GOT3 (cell line): Measurements from ENCODE around the gene E4F1.
"Not testable (repeated sequence)": the region's sequence is repeated elsewhere in the genome, so short reads cannot be mapped to it uniquely, and the experiment has no call there.

ENCODE experiments used
- DNase-seq: peaks from one replicate; lab custom pipeline; 2025; ENCODE audit warnings: mixed read lengths; lab: John Stamatoyannopoulos, UW

Gene E4F1

GRCh38 chr16:2231016-2231931, 7.9 kb downstream of the E4F1 start:
- DNase-seq: no peak

DNA sequence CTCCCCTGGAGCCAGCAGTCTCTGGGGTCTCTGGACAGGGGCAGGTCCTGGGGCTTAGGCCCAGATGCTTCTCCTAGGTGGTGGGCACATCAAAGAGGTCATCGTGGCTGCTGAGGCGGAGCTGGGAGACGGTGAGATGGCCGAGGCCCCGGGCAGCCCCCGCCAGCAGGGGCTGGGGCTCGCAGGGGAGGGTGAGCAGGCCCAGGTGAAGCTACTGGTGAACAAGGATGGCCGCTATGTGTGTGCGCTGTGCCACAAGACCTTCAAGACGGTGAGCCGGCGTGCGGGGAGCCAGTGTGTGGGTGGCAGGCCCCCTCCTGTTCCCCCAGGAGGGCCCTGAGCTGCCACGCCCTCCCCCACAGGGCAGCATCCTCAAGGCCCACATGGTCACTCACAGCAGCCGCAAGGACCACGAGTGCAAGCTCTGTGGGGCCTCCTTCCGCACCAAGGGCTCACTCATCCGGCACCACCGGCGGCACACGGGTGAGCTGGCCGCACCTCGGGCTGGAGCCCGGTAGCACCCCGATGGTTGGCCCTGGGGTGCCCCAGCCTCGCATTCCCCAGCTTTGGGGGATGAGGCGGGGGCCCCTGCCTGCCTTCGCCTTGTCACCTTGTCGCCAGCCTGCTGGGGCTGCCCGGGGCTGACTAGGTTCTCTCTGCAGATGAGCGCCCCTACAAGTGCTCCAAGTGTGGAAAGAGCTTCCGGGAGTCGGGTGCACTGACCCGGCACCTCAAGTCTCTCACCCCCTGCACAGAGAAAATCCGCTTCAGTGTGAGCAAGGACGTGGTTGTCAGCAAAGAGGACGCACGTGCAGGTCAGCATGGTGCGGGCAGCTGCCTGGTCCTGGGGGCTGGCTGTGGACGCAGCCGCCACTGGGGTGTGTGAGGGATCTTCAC, 9.0 kb downstream of the E4F1 start:
- DNase-seq: no peak

DNA sequence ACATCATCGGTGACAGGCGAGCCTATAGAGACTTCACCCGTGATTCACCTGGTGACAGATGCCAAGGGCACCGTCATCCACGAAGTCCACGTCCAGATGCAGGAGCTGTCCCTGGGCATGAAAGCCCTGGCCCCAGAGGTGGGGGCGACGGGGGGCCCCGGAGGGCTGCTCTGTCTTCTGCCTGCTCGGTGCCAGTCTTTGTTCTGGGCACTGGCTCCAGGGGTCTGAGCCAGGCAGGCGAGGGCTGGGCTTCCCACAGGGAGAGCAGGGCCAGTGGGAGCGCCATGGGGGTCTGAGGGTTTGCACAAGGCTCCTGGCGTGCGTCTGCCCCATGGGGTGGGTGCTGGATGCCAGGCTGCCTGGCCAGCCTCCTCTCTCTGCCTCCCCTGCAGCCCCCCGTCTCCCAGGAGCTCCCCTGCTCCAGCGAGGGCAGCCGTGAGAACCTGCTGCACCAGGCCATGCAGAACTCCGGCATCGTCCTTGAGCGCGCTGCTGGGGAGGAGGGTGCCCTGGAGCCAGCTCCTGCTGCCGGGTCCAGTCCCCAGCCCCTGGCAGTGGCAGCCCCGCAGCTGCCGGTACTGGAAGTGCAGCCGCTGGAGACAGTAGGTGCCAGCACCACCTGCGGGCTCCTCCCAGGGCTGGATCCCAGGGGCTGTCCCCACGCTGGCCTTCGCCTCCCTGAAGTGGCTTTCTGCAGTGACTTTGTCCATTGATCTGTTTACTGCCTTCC, 9.8 kb downstream of the E4F1 start:
- DNase-seq: no peak

DNA sequence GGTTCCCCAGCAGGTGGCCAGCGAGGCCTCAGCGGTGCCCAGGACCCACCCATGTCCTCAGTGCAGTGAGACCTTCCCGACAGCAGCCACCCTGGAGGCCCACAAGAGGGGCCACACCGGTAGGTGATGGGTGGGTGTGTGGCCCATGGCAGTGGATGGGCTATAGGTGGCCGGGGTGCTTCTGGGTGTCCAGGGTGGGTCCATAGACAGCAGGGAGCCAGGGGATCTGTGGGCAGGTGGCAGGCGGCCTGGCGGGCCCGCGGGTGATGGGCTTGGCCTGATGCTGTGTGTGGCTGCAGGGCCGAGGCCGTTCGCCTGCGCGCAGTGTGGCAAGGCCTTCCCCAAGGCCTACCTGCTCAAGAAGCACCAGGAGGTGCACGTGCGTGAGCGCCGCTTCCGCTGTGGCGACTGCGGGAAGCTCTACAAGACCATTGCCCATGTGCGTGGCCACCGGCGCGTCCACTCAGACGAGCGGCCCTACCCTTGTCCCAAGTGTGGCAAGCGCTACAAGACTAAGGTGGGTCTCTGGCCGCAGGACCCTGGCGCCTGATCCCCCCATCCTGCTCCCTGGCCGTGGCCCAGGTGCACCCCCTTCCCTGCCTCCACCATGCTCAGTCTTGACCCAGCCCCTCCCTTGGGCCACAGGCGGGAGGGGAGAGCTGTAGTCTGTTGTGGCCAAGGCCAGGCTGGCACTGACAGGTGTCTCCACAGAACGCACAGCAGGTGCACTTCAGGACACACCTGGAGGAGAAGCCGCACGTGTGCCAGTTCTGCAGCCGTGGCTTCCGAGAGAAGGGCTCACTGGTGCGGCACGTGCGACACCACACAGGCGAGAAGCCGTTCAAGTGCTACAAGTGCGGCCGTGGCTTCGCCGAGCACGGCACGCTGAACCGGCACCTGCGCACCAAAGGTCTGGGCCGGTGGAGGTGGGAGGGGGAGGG, 10.8 kb downstream of the E4F1 start:
- DNase-seq: no peak

DNA sequence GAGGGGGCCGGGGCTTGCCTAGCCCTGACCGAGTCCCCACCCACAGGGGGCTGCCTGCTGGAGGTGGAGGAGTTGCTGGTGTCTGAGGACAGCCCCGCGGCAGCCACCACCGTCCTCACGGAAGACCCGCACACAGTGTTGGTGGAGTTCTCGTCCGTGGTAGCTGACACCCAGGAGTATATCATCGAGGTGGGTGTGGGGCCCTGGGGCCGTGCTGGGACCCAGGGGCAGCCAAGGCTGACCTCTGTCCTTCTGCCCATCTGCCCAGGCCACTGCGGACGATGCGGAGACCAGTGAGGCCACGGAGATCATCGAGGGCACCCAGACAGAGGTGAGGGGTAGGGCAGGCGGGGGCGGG, 11.4 kb downstream of the E4F1 start:
- DNase-seq: no peak

- DNase-seq: no peak
Measured at GRCh38 chr16:2235234-2235651, 11.9 kb downstream of the E4F1 start.

- DNase-seq: no peak
Measured at GRCh38 chr16:2235695-2236336, 12.4 kb downstream of the E4F1 start.

- DNase-seq: no peak
Measured at GRCh38 chr16:2236337-2237101, 13.1 kb downstream of the E4F1 start, which contains the start of gene DNASE1L2. Gene DNASE1L2 (plus strand): TSS chr16:2236444. CDS start chr16:2236817, 373 bp downstream.

- DNase-seq: no peak
Measured at GRCh38 chr16:2237102-2237482, 13.7 kb downstream of the E4F1 start.

GRCh38 chr16:2237493-2238149, 14.2 kb downstream of the E4F1 start:
- no peak for DNase-seq

GRCh38 chr16:2238150-2238837, 14.9 kb downstream of the E4F1 start:
- DNase-seq: no peak

DNA sequence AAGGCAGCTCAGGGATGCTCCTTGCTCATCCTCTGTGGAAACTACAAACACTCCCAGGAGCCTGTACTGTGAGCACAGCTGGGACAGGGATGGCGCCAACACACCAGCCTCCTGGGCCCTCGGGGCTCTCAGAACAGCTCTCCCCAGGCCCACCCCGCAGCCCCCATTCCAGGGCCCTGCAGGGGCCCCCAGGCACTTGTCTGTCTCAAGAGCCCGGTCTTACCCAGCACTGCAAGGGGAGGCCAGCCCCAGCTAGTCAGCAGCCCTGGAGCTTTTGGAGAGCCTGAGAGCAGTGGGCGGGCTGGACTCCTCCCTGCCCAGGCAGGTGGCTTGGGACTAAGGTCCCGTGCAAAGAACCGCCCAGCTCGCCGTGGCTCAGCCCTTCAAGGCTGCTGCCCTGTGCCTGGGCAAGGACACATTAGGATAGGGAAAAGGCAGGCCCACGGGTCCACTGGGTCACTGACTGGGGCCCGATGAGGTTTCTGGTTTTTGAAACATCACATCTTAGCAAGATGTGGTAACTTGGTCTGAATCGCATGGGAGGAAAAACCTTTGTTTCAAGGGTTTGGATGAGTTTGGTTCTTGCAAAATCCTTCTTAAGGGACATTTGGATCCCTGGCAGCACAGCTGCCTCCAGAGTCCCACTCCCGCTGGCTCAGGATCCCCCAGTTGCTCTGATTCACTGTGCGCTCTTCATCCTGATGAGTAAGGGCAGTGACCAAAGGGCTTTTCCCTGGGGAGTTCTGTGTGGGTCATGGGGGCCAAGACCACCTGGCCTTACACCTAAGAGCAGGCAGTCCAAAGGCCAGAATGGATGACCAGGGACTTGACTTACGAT, 15.7 kb downstream of the E4F1 start:
- no peak for DNase-seq

DNA sequence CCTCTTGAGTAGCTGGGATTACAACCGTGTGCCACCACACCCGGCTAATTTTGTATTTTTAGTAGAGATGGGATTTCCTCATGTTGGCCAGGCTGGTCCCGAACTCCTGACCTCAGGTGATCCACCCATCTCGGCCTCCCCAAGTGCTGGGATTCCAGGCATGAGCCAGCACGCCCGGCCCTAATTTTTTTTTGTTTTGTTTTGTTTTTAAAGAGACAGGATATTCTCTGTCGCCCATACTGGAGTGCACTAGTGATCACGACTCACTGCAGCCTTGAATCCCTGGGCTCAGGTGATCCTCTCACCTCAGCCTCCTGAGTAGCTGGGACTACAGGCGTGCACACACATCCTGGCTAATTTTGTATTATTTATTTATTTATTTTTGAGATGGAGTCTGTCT, 16.9 kb downstream of the E4F1 start:
- DNase-seq: not testable (repeated sequence)

DNA sequence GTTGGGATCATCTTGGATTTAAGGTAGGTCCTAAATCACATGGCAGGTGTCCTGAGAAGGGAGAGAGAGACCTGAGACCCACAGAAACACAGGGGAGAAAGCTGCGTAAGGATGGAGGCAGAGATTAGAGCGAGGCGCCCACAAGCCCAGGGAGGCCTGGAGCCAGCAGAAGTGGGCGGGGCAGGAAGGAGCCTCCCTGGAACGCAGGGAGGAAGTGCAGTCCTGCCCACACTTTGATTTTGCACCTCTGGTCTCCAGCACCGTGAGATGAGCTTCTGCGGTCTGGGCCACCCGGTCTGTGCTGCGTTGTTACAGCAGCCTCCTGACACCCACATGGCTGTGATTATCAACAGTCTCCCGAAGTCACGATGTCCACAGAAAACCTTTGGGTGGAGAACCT, 19.2 kb downstream of the E4F1 start:
- no peak for DNase-seq

- DNase-seq: no peak
Measured at GRCh38 chr16:2243031-2243528, 19.7 kb downstream of the E4F1 start.

DNA sequence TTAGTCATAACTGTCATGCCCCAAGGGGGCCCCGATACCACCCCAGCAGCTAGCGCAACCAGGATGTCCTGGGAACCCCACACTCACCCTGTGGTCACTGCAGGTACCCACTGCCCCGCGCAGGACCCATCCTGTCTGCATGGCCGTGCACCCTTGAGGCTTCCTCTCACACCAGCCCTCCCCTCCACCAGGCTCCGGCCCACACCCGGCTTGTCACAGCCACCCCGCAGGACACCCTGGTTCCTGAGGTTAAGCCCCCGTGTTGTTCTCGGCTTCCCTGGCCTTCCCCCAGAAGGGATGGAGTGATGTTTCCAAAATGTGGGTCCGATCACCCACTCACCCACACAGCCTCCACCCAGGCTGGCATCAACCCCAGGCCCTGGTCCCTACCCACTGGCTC, 20.4 kb downstream of the E4F1 start:
- no peak for DNase-seq

DNA sequence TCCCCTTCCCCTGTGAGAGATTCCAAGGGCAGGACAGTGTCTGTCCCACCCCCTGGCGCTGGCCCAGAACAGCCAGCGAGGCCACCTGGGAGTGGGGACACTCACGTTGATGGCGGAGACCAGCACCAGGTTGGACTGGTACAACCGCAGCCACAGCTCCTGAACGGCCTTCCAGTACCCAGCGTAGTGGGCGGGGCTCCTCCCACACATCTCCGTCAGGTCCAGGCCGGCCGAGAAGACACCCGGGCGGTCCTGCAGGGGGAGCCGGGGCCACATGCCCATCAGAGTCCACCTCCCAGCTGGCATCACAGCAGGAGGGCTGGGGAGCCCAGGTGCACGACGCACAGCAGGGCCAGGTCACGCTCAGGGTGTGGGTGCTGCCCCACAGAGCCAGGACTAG, 20.9 kb downstream of the E4F1 start:
- DNase-seq: no peak
